Measurements from ENCODE around the gene NFATC2.

Gene NFATC2

GRCh38 chr20:51352791-51353190 lies 189.7 kb downstream of the NFATC2 start:
- Histone ChIP-seq H3K27ac (replicated peaks) (no peak overlapping the region), H3K4me3 (replicated peaks; ENCODE audit: insufficient read depth, low read length) (no peak overlapping the region), H3K27me3 (ENCODE audit: insufficient read depth, poor library complexity, severe bottlenecking) (no peaks in the 10 kb centered on the region)
- no peak for DNase-seq (ENCODE audit: low read depth in 1 of 2, low spot score in 1 of 2)
- TF ChIP-seq, protein P1, sequence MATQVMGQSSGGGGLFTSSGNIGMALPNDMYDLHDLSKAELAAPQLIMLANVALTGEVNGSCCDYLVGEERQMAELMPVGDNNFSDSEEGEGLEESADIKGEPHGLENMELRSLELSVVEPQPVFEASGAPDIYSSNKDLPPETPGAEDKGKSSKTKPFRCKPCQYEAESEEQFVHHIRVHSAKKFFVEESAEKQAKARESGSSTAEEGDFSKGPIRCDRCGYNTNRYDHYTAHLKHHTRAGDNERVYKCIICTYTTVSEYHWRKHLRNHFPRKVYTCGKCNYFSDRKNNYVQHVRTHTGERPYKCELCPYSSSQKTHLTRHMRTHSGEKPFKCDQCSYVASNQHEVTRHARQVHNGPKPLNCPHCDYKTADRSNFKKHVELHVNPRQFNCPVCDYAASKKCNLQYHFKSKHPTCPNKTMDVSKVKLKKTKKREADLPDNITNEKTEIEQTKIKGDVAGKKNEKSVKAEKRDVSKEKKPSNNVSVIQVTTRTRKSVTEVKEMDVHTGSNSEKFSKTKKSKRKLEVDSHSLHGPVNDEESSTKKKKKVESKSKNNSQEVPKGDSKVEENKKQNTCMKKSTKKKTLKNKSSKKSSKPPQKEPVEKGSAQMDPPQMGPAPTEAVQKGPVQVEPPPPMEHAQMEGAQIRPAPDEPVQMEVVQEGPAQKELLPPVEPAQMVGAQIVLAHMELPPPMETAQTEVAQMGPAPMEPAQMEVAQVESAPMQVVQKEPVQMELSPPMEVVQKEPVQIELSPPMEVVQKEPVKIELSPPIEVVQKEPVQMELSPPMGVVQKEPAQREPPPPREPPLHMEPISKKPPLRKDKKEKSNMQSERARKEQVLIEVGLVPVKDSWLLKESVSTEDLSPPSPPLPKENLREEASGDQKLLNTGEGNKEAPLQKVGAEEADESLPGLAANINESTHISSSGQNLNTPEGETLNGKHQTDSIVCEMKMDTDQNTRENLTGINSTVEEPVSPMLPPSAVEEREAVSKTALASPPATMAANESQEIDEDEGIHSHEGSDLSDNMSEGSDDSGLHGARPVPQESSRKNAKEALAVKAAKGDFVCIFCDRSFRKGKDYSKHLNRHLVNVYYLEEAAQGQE (IDR thresholded peaks at IDR 0.05; ENCODE audit: insufficient replicate concordance, low read depth), result no peak
- TF ChIP-seq POLR2AphosphoS5 (IDR thresholded peaks at IDR 0.05; ENCODE audit: low read depth) (no peak), GABPA (IDR thresholded peaks at IDR 0.05; ENCODE audit: low read depth) (no peak), SPI1 (IDR thresholded peaks at IDR 0.05; ENCODE audit: borderline replicate concordance, low read depth) (no peak)
- TF ChIP-seq, protein P2, sequence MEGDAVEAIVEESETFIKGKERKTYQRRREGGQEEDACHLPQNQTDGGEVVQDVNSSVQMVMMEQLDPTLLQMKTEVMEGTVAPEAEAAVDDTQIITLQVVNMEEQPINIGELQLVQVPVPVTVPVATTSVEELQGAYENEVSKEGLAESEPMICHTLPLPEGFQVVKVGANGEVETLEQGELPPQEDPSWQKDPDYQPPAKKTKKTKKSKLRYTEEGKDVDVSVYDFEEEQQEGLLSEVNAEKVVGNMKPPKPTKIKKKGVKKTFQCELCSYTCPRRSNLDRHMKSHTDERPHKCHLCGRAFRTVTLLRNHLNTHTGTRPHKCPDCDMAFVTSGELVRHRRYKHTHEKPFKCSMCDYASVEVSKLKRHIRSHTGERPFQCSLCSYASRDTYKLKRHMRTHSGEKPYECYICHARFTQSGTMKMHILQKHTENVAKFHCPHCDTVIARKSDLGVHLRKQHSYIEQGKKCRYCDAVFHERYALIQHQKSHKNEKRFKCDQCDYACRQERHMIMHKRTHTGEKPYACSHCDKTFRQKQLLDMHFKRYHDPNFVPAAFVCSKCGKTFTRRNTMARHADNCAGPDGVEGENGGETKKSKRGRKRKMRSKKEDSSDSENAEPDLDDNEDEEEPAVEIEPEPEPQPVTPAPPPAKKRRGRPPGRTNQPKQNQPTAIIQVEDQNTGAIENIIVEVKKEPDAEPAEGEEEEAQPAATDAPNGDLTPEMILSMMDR (IDR thresholded peaks at IDR 0.05; ENCODE audit: insufficient read depth, low read length), result no peak

- no peaks in the 10 kb centered on the region for H3K27me3 ChIP-seq (ENCODE audit: insufficient read depth, poor library complexity, severe bottlenecking)
- no peak overlapping the region for H3K4me3 ChIP-seq (replicated peaks; ENCODE audit: insufficient read depth, low read length)
- DNase-seq (ENCODE audit: low read depth in 1 of 2, low spot score in 1 of 2), result no peak
- no peak overlapping the region for H3K27ac ChIP-seq (replicated peaks)
- TF ChIP-seq GABPA (IDR thresholded peaks at IDR 0.05; ENCODE audit: low read depth) (no peak), SPI1 (IDR thresholded peaks at IDR 0.05; ENCODE audit: borderline replicate concordance, low read depth) (no peak), POLR2AphosphoS5 (IDR thresholded peaks at IDR 0.05; ENCODE audit: low read depth) (no peak)
- TF ChIP-seq, protein P1 (IDR thresholded peaks at IDR 0.05; ENCODE audit: insufficient replicate concordance, low read depth), result no peak
- TF ChIP-seq, protein P2 (IDR thresholded peaks at IDR 0.05; ENCODE audit: insufficient read depth, low read length), result no peak
Observed at GRCh38 chr20:51350941-51351631, 191.4 kb downstream of the NFATC2 start.

- no peak for DNase-seq (ENCODE audit: low read depth in 1 of 2, low spot score in 1 of 2)
- TF ChIP-seq, protein P1 (IDR thresholded peaks at IDR 0.05; ENCODE audit: insufficient replicate concordance, low read depth), result no peak
- TF ChIP-seq POLR2AphosphoS5 (IDR thresholded peaks at IDR 0.05; ENCODE audit: low read depth), result no peak
- no peak for TF ChIP-seq GABPA (IDR thresholded peaks at IDR 0.05; ENCODE audit: low read depth)
- no peaks in the 10 kb centered on the region for H3K27me3 ChIP-seq (ENCODE audit: insufficient read depth, poor library complexity, severe bottlenecking)
- no peak overlapping the region for H3K27ac ChIP-seq (replicated peaks)
- H3K4me3 ChIP-seq (replicated peaks; ENCODE audit: insufficient read depth, low read length), result no peak overlapping the region
Observed at GRCh38 chr20:51348876-51349275, 193.6 kb downstream of the NFATC2 start.

All from HL-60 (cell line).